ENCODE results near the gene CRYGS.
"Not testable (repeated sequence)": the region's sequence is repeated elsewhere in the genome, so short reads cannot be mapped to it uniquely, and the experiment has no call there.

Gene CRYGS

GRCh38 chr3:186517218-186517617 is 27.0 kb downstream of the CRYGS start:
- no peak for DNase-seq

- DNase-seq = no peak
Measured at GRCh38 chr3:186516646-186517045, 27.5 kb downstream of the CRYGS start.

- no peak for DNase-seq
Measured at GRCh38 chr3:186515125-186515524, 29.1 kb downstream of the CRYGS start.

- no peak for DNase-seq
Measured at GRCh38 chr3:186514296-186515002, 29.7 kb downstream of the CRYGS start.

GRCh38 chr3:186513386-186513785 is 30.8 kb downstream of the CRYGS start:
- no peak for DNase-seq

- no peak for DNase-seq
Measured at GRCh38 chr3:186512570-186513302, 31.4 kb downstream of the CRYGS start.

- DNase-seq = no peak
Measured at GRCh38 chr3:186511702-186512101, 32.5 kb downstream of the CRYGS start.

GRCh38 chr3:186511245-186511644 is 32.9 kb downstream of the CRYGS start:
- no peak for DNase-seq

GRCh38 chr3:186510374-186511079 is 33.7 kb downstream of the CRYGS start:
- DNase-seq = no peak

- DNase-seq = no peak
Measured at GRCh38 chr3:186509423-186509822, 34.8 kb downstream of the CRYGS start.

GRCh38 chr3:186506857-186507256 is 37.3 kb downstream of the CRYGS start:
- no peak for DNase-seq

GRCh38 chr3:186506191-186506739 is 37.9 kb downstream of the CRYGS start:
- DNase-seq = no peak

- DNase-seq = no peak
Measured at GRCh38 chr3:186502966-186503712, 41.0 kb downstream of the CRYGS start.

GRCh38 chr3:186502138-186502948 is 41.8 kb downstream of the CRYGS start:
- no peak for DNase-seq

GRCh38 chr3:186499949-186500348 is 44.2 kb downstream of the CRYGS start:
- DNase-seq = not testable (repeated sequence)

- not testable (repeated sequence) for DNase-seq
Measured at GRCh38 chr3:186498022-186498421, 46.2 kb downstream of the CRYGS start.

- DNase-seq = no peak
Measured at GRCh38 chr3:186497608-186498007, 46.6 kb downstream of the CRYGS start.

GRCh38 chr3:186496635-186497034 is 47.5 kb downstream of the CRYGS start:
- DNase-seq = no peak

- DNase-seq = no peak
Measured at GRCh38 chr3:186496016-186496415, 48.2 kb downstream of the CRYGS start.

- DNase-seq = peak; percentile 7
Measured at GRCh38 chr3:186493525-186494255, 50.5 kb downstream of the CRYGS start.

- DNase-seq = no peak
Measured at GRCh38 chr3:186492385-186492984, 51.7 kb downstream of the CRYGS start.
